ENCODE results near the gene WIPF3. TPM values are rescaled to one million over a fixed set of nuclear protein-coding genes. Genes with fewer than 3 reads are reported as not detected.

Gene WIPF3
- total RNA-seq, 1 experiment from 2014 or later, result not detected

DNA sequence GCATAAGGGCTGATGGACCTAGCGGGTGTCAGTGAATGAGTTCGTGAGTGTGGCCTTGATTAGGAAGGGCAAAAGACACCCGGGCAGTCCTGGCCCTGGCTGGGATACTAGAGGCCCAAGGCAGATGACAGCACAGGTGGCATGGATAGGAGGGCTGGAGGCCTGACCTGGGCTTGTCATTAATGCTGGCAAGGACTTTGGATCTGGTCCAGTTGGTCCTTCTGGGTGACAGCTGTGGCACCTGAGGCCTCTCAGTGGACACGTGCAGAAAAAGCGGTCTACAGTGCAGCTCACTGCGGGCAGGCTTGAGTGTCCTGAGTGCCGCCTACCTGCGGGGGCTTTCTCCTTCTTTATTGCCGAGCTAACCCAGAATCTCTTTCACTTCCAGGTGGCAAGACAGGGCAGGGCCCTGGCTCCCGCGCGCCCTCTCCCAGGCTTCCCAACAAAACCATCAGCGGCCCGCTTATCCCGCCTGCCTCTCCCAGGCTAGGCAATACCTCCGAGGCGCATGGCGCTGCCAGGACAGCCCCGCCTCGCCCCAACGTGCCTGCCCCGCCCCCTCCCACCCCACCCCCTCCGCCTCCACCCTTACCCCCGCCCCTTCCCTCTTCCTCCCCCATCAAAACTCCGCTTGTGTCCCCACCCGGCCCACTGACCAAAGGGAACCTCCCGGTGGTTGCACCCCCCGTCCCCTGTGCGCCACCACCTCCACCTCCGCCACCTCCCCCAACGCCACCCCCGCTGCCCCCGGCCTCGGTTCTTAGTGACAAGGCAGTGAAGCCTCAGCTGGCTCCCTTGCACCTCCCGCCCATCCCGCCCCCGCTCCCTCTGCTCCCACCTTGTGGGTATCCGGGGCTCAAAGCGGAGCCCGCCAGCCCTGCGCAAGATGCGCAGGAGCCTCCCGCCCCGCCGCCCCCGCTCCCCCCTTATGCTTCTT is 77.4 kb downstream of the WIPF3 start:
- DNase-seq (ENCODE audit: unreplicated experiment), result no peak
- POLR2A ChIA-PET, result no interaction called here

DNA sequence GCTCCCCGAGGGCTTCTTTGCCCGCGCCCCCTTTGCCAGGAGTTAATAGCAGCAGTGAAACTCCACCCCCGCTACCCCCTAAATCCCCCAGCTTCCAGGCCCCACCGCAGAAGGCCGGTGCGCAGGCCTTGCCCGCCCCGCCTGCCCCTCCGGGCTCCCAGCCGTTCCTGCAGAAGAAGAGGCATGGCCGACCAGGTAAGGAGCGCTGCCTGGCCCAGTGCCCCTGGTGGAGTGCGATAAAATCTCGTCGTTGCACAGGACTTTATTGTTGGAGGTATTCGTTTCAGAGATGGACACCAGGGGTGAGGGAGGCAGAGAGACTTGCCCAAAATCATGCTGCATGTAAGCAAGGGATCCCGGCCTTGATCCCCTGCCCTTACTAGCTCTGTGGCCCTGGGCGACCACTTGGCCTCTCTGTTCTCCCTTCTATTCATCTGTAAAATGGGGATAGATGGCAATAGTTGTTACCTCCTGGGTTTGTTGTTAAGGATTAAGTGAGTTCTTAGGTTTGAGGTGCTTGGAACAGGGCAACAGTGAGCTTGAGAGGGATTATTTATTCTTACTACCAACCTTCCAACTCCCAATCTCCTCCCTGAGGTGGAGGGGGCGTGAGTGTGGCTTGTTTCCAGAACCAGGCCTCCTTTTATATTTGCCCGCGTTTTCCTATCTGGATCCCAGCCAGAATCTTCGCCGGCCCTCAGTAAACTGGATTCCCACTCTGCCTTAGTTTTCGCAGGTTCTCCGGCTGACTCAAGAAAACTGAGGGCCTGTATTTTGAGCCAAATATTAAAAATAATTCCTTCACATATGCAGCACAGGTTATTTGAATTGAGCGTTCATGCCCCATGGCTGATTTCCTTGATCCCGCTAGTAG is 78.3 kb downstream of the WIPF3 start:
- intact Hi-C loops (cut with micrococcal nuclease), result no loop called here
- H3K27me3 Mint-ChIP-seq (ENCODE audit: insufficient read depth, unreplicated experiment), result no peaks in the 10 kb centered on the region
- no peak overlapping the region for H3K4me3 Mint-ChIP-seq (ENCODE audit: unreplicated experiment)
- H3K27ac Mint-ChIP-seq (ENCODE audit: low read depth, unreplicated experiment), result no peak overlapping the region
- TF ChIP-seq, protein P1, sequence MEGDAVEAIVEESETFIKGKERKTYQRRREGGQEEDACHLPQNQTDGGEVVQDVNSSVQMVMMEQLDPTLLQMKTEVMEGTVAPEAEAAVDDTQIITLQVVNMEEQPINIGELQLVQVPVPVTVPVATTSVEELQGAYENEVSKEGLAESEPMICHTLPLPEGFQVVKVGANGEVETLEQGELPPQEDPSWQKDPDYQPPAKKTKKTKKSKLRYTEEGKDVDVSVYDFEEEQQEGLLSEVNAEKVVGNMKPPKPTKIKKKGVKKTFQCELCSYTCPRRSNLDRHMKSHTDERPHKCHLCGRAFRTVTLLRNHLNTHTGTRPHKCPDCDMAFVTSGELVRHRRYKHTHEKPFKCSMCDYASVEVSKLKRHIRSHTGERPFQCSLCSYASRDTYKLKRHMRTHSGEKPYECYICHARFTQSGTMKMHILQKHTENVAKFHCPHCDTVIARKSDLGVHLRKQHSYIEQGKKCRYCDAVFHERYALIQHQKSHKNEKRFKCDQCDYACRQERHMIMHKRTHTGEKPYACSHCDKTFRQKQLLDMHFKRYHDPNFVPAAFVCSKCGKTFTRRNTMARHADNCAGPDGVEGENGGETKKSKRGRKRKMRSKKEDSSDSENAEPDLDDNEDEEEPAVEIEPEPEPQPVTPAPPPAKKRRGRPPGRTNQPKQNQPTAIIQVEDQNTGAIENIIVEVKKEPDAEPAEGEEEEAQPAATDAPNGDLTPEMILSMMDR (IDR thresholded peaks at IDR 0.05; ENCODE audit: unreplicated experiment), result no peak
- no peaks in the 10 kb centered on the region for H3K36me3 Mint-ChIP-seq (ENCODE audit: insufficient read depth, unreplicated experiment)
- no TSS peak for BruUV-seq (replicated peaks)
- H3K4me1 Mint-ChIP-seq (ENCODE audit: insufficient read depth, unreplicated experiment), result no peaks in the 10 kb centered on the region
- H3K9me3 Mint-ChIP-seq (ENCODE audit: unreplicated experiment), result no peaks in the 10 kb centered on the region
- ChIA-PET CTCF (no interaction called here), POLR2A (no interaction called here)
- no peak for DNase-seq (ENCODE audit: unreplicated experiment)

More for the DNA sequence above, 77.4 kb downstream of the WIPF3 start:
- Mint-ChIP-seq H3K4me1 (ENCODE audit: insufficient read depth, unreplicated experiment) (no peaks in the 10 kb centered on the region), H3K27me3 (ENCODE audit: insufficient read depth, unreplicated experiment) (no peaks in the 10 kb centered on the region), H3K4me3 (ENCODE audit: unreplicated experiment) (no peak overlapping the region), H3K27ac (ENCODE audit: low read depth, unreplicated experiment) (no peak overlapping the region), H3K36me3 (ENCODE audit: insufficient read depth, unreplicated experiment) (no peaks in the 10 kb centered on the region), H3K9me3 (ENCODE audit: unreplicated experiment) (no peaks in the 10 kb centered on the region)
- BruUV-seq (replicated peaks), result no TSS peak
- CTCF ChIA-PET, result no interaction called here
- intact Hi-C loops (cut with micrococcal nuclease), result no loop called here
- TF ChIP-seq, protein P1 (IDR thresholded peaks at IDR 0.05; ENCODE audit: unreplicated experiment), result no peak

DNA sequence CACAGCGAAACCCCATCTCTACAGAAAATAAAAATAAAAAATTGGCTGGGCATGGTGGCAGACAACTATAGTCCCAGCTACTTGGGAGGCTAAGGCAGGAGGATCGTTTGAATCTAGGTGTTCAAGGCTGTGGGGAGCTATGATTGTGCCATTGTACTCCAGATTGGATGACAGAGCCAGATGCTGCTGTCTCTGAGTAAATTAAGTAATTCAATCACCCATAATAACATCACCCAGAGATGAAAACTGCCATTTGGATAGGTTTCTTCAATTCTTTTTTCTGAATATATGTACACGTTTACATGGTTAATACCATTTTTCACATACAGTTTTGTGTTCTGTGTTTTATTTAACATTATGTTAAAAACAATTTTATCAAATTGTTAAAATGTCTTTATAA is 79.3 kb downstream of the WIPF3 start:
- TF ChIP-seq, protein P1 (IDR thresholded peaks at IDR 0.05; ENCODE audit: unreplicated experiment), result no peak
- no peak for DNase-seq (ENCODE audit: unreplicated experiment)
- Mint-ChIP-seq H3K4me1 (ENCODE audit: insufficient read depth, unreplicated experiment) (no peaks in the 10 kb centered on the region), H3K27me3 (ENCODE audit: insufficient read depth, unreplicated experiment) (no peaks in the 10 kb centered on the region), H3K4me3 (ENCODE audit: unreplicated experiment) (no peak overlapping the region), H3K9me3 (ENCODE audit: unreplicated experiment) (no peaks in the 10 kb centered on the region), H3K27ac (ENCODE audit: low read depth, unreplicated experiment) (no peak overlapping the region), H3K36me3 (ENCODE audit: insufficient read depth, unreplicated experiment) (no peaks in the 10 kb centered on the region)
- intact Hi-C loops (cut with micrococcal nuclease), result no loop called here
- ChIA-PET POLR2A (no interaction called here), CTCF (interaction anchor here (0.9 kb wide), 1 partner anchor 35 kb away, joined by 5 read pairs; no protein-coding TSS in a partner anchor)
- no TSS peak for BruUV-seq (replicated peaks)

DNA sequence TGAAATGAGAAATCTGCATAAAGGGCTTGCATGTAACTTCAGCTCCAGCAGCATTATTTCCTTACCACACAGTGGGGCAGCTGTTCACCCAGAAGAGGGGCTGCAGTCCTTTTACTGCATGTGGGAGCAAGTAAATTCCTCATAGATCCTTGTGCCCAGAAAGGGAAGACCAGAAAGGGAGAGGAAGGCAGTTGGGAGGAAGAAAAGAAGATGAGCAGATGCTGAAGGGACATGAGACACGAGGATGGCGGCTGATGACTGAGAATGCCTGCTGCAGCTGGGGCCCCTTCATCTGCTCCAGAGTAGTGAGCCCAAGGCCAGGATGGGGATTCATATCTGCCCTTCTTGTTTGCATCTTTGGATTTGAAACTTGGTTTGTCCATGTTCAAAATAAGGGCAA is 80.5 kb downstream of the WIPF3 start:
- DNase-seq (ENCODE audit: unreplicated experiment), result no peak
- H3K27me3 Mint-ChIP-seq (ENCODE audit: insufficient read depth, unreplicated experiment), result no peaks in the 10 kb centered on the region
- BruUV-seq (replicated peaks), result no TSS peak
- H3K4me3 Mint-ChIP-seq (ENCODE audit: unreplicated experiment), result no peak overlapping the region
- TF ChIP-seq, protein P1 (IDR thresholded peaks at IDR 0.05; ENCODE audit: unreplicated experiment), result no peak
- intact Hi-C loops (cut with micrococcal nuclease), result no loop called here
- ChIA-PET POLR2A (interaction anchor here (0.6 kb wide), 1 partner anchor 42 kb away, joined by 3 read pairs; no protein-coding TSS in a partner anchor), CTCF (interaction anchor here (0.8 kb wide), 1 partner anchor 526 kb away, joined by 3 read pairs; no protein-coding TSS in a partner anchor)
- H3K27ac Mint-ChIP-seq (ENCODE audit: low read depth, unreplicated experiment), result no peak overlapping the region
- no peaks in the 10 kb centered on the region for H3K9me3 Mint-ChIP-seq (ENCODE audit: unreplicated experiment)
- H3K36me3 Mint-ChIP-seq (ENCODE audit: insufficient read depth, unreplicated experiment), result no peaks in the 10 kb centered on the region
- H3K4me1 Mint-ChIP-seq (ENCODE audit: insufficient read depth, unreplicated experiment), result no peaks in the 10 kb centered on the region

All from MCF 10A (cell line).